Cardiac fibroblast (primary cell): ENCODE results near the gene BAD.
A peak's percentile ranks its signal among the peaks of the same experiment; 100 is the strongest.

Experiments used
- DNase-seq, 2 donors: peaks; one replicate each; pipeline versions ENCODE4 v3.0.0 to v3.0.0-alpha.2; 2010; ENCODE audit warnings: low read depth in 2 of 2
- H3K4me3 ChIP-seq, 2 donors: replicated peaks in 1 of 2; 1 replicate in 1 of 2; 2 replicates in 1 of 2; pipeline ENCODE4 v1.5.1; 2011; ENCODE audit warnings: low read depth in 2 of 2, low read length in 2 of 2, mild to moderate bottlenecking in 2 of 2, moderate library complexity in 1 of 2
- TF ChIP-seq, protein P1 (sequence below): IDR thresholded peaks from one replicate; pipeline ENCODE4 v1.5.1; 2011; ENCODE audit warnings: low read depth, mild to moderate bottlenecking, low read length, inconsistent platforms

Gene BAD

DNA sequence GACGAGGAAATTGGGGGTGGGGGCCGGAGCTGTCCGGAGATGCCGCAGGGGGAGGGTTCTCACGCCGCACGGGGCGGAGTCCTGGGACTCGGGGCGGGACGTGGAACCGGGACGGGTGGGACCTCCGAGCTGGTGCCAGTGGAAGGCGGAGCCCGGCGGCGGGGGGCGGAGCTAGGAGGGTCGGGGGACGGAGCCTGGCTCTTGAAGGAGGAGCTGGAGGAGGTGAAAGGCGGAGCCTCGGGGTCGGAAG, 43.3 kb downstream of the BAD start:
- peak overlapping the region; percentile 66 to 78 for H3K4me3 ChIP-seq
- TF ChIP-seq, protein P1, sequence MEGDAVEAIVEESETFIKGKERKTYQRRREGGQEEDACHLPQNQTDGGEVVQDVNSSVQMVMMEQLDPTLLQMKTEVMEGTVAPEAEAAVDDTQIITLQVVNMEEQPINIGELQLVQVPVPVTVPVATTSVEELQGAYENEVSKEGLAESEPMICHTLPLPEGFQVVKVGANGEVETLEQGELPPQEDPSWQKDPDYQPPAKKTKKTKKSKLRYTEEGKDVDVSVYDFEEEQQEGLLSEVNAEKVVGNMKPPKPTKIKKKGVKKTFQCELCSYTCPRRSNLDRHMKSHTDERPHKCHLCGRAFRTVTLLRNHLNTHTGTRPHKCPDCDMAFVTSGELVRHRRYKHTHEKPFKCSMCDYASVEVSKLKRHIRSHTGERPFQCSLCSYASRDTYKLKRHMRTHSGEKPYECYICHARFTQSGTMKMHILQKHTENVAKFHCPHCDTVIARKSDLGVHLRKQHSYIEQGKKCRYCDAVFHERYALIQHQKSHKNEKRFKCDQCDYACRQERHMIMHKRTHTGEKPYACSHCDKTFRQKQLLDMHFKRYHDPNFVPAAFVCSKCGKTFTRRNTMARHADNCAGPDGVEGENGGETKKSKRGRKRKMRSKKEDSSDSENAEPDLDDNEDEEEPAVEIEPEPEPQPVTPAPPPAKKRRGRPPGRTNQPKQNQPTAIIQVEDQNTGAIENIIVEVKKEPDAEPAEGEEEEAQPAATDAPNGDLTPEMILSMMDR: no peak
- DNase-seq: peak; percentile 100

GRCh38 chr11:64240435-64241240, 43.8 kb downstream of the BAD start, which contains the start of gene FKBP2:
Gene FKBP2, plus strand, starts transcription at chr11:64241095. Its CDS starts 1,293 bp downstream, at chr11:64242388.
- H3K4me3 ChIP-seq: peak within 1 kb of the TSS; percentile 78 to 85
- TF ChIP-seq, protein P1: no peak
- peak; percentile 97 to 98 for DNase-seq

DNA sequence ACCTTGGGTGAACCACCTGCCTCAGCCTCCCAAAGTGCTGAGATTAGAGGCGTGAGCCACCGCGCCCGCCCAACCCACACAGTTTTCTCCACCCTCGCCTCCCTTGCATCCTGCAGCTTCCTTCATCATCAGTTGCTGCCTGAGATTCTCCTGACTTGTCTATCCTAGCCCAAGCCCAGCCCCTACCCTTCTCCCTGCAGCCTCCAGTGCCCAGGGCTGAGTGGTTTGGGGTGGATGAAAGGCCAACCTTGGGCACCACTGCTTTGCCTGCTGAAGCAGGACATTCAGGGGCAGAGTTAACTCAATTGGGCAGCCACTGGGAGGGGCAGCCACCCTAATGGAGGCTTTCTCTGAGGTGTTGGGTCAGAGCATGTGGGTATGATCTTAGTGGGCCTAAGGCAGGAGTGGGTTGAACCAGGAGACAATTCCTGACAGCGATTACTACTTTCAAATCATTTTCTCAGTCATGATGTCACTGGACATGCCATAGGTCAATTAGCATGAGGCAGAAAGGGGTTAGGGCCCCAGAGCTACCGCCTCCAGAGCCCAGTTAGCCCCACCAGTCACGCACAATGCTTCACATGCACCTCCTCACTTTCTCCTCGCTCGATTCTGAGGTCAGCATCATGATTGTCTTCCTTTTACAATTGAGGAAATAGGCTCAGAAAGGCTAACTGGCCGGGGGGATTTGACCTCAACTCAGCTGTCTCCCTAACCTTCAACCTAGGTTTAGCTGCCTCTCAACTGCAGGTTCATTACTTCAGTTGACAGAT, 44.6 kb downstream of the BAD start:
- H3K4me3 ChIP-seq: peak overlapping the region; percentile 66 to 78
- DNase-seq: no peak
- TF ChIP-seq, protein P1: no peak

GRCh38 chr11:64238999-64239398, 45.5 kb downstream of the BAD start:
- TF ChIP-seq, protein P1: no peak
- no peak for DNase-seq

GRCh38 chr11:64238076-64238475, 46.4 kb downstream of the BAD start:
- DNase-seq: no peak
- H3K4me3 ChIP-seq: no peak overlapping the region
- TF ChIP-seq, protein P1: no peak

More at GRCh38 chr11:64238999-64239398, 45.5 kb downstream of the BAD start:
- no peak overlapping the region for H3K4me3 ChIP-seq

- DNase-seq: no peak
- H3K4me3 ChIP-seq: no peak overlapping the region
- TF ChIP-seq, protein P1: no peak
These were observed 46.9 kb downstream of the BAD start for GRCh38 chr11:64237484-64237951.
